Adipocyte (in vitro differentiated cells): ENCODE measurements around the gene SLC25A39.
"Not testable (repeated sequence)": the region's sequence is repeated elsewhere in the genome, so short reads cannot be mapped to it uniquely, and the experiment has no call there.

Source experiments
- DNase-seq: peaks from one replicate; pipeline ENCODE4 v3.0.0-alpha.2; 2015; ENCODE audit warnings: low read depth
- H3K27me3 ChIP-seq: replicated peaks from 2 replicates; pipeline ENCODE4 v1.7.0; 2013; ENCODE audit warnings: mild to moderate bottlenecking, low read length, moderate library complexity; ENCODE audit not compliant: control insufficient read depth, insufficient read depth
- H3K36me3 ChIP-seq: 2 replicates; pipeline ENCODE4 v1.7.0; 2013; ENCODE audit warnings: low read length, mild to moderate bottlenecking, moderate library complexity; ENCODE audit not compliant: control insufficient read depth, insufficient read depth, severe bottlenecking
- H3K4me1 ChIP-seq: 2 replicates; pipeline ENCODE4 v1.7.0; 2013; ENCODE audit warnings: mild to moderate bottlenecking, low read length, moderate library complexity; ENCODE audit not compliant: control insufficient read depth, insufficient read depth
- H3K4me3 ChIP-seq: 2 replicates; pipeline ENCODE4 v1.7.0; 2013; ENCODE audit warnings: mild to moderate bottlenecking, low read length, moderate library complexity
- H3K9ac ChIP-seq: 2 replicates; pipeline ENCODE4 v1.7.0; 2013; ENCODE audit warnings: mild to moderate bottlenecking, low read length, moderate library complexity
- H3K9me3 ChIP-seq: 2 replicates; pipeline ENCODE4 v1.7.0; 2013; ENCODE audit warnings: mild to moderate bottlenecking, low read length, moderate library complexity; ENCODE audit not compliant: control insufficient read depth

Gene SLC25A39

DNA sequence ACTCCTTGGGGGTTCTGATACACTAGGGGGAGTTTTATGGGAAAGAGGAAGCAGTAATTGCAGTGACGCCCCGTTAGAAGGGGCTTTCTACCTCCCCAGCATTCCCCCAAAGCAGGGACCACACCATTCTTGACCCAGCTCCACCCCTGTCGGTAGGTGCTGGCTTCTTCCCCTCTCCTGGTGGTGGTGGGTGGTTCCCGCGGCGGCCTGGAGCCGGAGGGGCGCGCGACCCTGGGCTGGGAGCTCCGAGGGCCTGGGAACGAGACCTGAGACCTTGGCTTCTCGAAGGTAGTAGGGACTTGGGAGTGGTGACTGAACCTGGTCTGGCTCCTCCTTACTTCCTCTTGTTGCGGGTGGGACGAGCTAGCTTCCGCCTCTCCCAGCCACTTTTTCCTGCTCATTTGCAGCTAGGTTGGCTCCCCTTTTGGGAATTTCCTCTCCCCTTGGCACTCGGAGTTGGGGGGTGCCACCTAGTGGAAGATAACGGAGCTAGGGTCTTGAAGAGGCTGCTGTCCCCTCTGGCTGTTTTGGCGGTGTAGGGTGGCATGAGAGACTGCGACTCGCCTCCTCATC, 20.9 kb upstream of the SLC25A39 start:
- H3K9ac ChIP-seq = peak overlapping the region; percentile 95
- peak overlapping the region; percentile 95 for H3K4me3 ChIP-seq
- DNase-seq = peak; percentile 79
- no peaks in the 10 kb centered on the region for H3K9me3 ChIP-seq
- H3K36me3 ChIP-seq = peaks cover 4% of the 10 kb centered on the region
- H3K4me1 ChIP-seq = peaks cover 7% of the 10 kb centered on the region
- H3K27me3 ChIP-seq = no peaks in the 10 kb centered on the region

GRCh38 chr17:44344939-44345453, 20.4 kb upstream of the SLC25A39 start, which contains the start of gene GRN:
Gene GRN, plus strand, starts transcription at chr17:44345302. Its CDS starts 3,863 bp downstream, at chr17:44349165.
- H3K36me3 ChIP-seq = peaks cover 4% of the 10 kb centered on the region

DNA sequence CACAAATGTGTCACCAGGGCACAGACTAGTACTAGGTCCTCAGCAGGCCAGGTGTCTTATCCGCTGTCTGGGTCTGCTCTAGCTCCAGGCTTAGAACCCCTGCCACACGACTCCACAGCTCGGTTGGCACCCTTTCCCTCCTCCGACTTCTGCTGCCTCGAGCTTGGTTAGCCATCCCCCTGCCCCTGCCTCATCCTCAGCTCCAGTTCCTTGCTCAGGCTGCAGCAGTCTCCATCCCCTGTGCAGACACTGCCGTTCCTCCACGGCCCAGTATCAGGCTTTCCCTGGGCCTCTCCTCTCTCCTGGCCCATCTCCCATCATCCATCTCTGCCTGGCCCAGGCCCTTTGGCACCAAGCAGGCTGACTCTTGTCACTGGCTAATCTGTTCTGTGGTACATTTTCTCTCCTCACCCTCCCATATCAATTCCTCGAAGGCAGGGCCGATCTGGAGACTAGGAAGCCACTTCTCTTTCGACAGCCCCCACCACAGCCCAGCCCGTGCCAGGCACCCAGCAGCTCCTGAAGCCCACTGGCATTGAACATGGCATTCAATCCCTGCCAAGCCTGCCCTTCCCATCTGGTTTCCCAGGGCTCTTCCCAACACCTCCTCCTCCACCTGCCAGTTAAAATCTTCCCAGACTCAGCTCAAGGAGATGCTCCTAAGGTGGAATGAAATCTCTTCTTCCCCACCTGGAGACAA, 19.0 kb upstream of the SLC25A39 start:
- no peak for DNase-seq
- H3K27me3 ChIP-seq = no peaks in the 10 kb centered on the region
- H3K4me3 ChIP-seq = no peak overlapping the region
- H3K9ac ChIP-seq = no peak overlapping the region
- no peaks in the 10 kb centered on the region for H3K36me3 ChIP-seq
- no peaks in the 10 kb centered on the region for H3K9me3 ChIP-seq
- peaks cover 7% of the 10 kb centered on the region for H3K4me1 ChIP-seq

More at GRCh38 chr17:44344939-44345453, 20.4 kb upstream of the SLC25A39 start, which contains the start of gene GRN:
- H3K9me3 ChIP-seq = no peaks in the 10 kb centered on the region
- H3K27me3 ChIP-seq = no peaks in the 10 kb centered on the region
- H3K4me3 ChIP-seq = peak within 1 kb of the TSS; percentile 95
- peak within 1 kb of the TSS; percentile 95 for H3K9ac ChIP-seq
- peaks cover 7% of the 10 kb centered on the region for H3K4me1 ChIP-seq
- DNase-seq = peak; percentile 99

DNA sequence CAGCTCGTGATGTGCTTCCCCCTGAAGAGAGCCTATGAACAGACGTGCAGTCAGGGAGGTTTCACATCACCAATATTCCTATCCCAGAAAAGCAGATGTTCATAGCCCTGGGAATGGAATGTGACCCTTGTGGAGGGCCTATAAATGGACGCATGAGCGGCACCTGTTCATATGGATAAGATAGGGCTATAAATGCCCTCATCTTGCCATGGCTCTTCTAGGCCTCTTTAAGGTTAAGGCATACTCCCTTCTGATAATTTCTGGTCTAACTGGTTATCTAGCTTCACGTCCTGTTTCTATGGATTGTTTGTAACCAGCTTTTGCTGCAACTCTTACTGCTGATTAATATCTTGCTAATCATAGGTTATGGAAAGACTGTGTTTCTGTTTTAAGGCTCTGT, 15.9 kb upstream of the SLC25A39 start:
- H3K27me3 ChIP-seq, H3K4me3 ChIP-seq, H3K9me3 ChIP-seq, H3K36me3 ChIP-seq, H3K4me1 ChIP-seq, DNase-seq, H3K9ac ChIP-seq: not testable (repeated sequence)

DNA sequence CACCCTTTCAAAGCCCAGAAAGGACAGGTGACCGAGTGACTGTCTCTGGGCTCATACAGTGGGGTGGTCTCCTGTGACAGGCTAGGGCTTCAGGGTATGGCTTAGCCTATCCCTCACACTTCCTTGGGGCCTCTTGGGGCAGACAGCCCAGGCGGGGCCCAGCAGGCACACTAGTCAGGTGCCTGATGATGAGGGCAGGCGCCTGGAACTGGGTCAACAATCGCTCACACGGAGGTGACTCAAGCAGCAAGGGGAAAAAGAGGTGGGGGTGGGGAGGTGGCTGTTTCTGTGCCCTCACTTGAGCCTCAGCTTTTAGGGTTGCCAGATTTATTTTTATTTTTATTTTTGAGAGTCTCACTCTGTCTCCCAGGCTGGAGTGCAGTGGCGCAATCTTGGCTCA, 14.1 kb upstream of the SLC25A39 start:
- Histone ChIP-seq H3K9ac (no peak overlapping the region), H3K4me3 (no peak overlapping the region), H3K36me3 (no peaks in the 10 kb centered on the region), H3K9me3 (no peaks in the 10 kb centered on the region), H3K27me3 (no peaks in the 10 kb centered on the region), H3K4me1 (no peaks in the 10 kb centered on the region)
- no peak for DNase-seq

DNA sequence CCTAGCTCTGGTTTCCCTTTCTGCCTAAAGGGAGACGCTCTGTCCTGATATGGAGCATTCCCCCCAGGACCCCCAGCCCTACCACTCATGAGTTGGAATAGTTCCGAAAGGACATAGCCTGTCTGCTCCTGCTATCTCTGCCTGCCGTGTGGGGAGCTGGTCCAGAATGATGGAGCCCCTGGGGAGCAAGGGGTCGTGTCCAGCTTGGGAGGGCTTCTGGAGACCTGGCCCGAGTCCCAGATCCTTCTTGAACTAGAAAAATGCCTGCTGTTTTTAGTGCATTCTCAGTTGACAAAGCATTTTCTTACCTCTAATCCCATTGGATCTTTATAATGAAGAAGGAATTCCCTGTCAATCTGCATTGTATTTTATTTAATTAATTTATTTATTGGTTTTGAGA, 11.3 kb upstream of the SLC25A39 start:
- Histone ChIP-seq H3K4me3 (no peak overlapping the region), H3K36me3 (no peaks in the 10 kb centered on the region), H3K27me3 (no peaks in the 10 kb centered on the region), H3K9me3 (no peaks in the 10 kb centered on the region), H3K4me1 (no peaks in the 10 kb centered on the region), H3K9ac (no peak overlapping the region)
- DNase-seq = no peak

GRCh38 chr17:44335564-44335963, 10.9 kb upstream of the SLC25A39 start:
- Histone ChIP-seq H3K27me3 (no peaks in the 10 kb centered on the region), H3K4me1 (no peaks in the 10 kb centered on the region), H3K9me3 (no peaks in the 10 kb centered on the region), H3K4me3 (no peak overlapping the region), H3K9ac (no peak overlapping the region), H3K36me3 (no peaks in the 10 kb centered on the region)
- DNase-seq = no peak

DNA sequence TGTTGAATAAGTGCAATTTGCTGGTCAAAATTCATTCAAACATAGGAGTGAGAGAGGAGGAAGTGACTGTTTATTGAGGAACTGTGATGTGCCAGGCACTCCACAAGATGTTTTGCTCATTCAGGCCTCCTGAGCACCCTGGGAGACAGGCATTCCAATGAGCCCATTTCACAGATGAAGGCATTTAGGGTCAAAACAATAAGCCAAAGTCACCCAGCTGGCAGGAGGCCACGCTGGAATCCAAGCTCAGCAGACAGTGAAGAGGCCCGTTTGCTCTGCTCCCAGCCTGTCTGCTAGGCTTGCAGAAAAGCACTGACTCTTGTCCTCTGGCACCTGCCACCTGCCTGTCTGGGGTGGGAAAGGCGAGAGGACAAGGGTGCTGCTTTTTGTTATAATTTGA, 10.1 kb upstream of the SLC25A39 start:
- Histone ChIP-seq H3K36me3 (no peaks in the 10 kb centered on the region), H3K4me3 (no peak overlapping the region), H3K4me1 (no peaks in the 10 kb centered on the region), H3K9ac (no peak overlapping the region), H3K27me3 (no peaks in the 10 kb centered on the region), H3K9me3 (no peaks in the 10 kb centered on the region)
- DNase-seq = no peak

GRCh38 chr17:44334315-44334714, 9.7 kb upstream of the SLC25A39 start:
- H3K4me3 ChIP-seq = no peak overlapping the region
- no peaks in the 10 kb centered on the region for H3K9me3 ChIP-seq
- H3K27me3 ChIP-seq = no peaks in the 10 kb centered on the region
- H3K4me1 ChIP-seq = no peaks in the 10 kb centered on the region
- no peak overlapping the region for H3K9ac ChIP-seq
- no peaks in the 10 kb centered on the region for H3K36me3 ChIP-seq
- no peak for DNase-seq

- H3K27me3 ChIP-seq = no peaks in the 10 kb centered on the region
- H3K4me1 ChIP-seq = no peaks in the 10 kb centered on the region
- no peaks in the 10 kb centered on the region for H3K36me3 ChIP-seq
- no peak overlapping the region for H3K4me3 ChIP-seq
- DNase-seq = no peak
- H3K9ac ChIP-seq = no peak overlapping the region
- no peaks in the 10 kb centered on the region for H3K9me3 ChIP-seq
These were observed 8.7 kb upstream of the SLC25A39 start for GRCh38 chr17:44333371-44333770.

- peak; percentile 95 for DNase-seq
- Histone ChIP-seq H3K4me1 (peaks cover 3% of the 10 kb centered on the region), H3K27me3 (no peaks in the 10 kb centered on the region), H3K9ac (no peak overlapping the region), H3K9me3 (no peaks in the 10 kb centered on the region), H3K36me3 (no peaks in the 10 kb centered on the region), H3K4me3 (no peak overlapping the region)
These were observed 6.7 kb upstream of the SLC25A39 start for GRCh38 chr17:44331249-44331760.
